GM13976 (cell line): ENCODE results near the gene CHP2.
"Not testable (repeated sequence)": the region's sequence is repeated elsewhere in the genome, so short reads cannot be mapped to it uniquely, and the experiment has no call there.

Experiments
- DNase-seq: peaks from one replicate; pipeline ENCODE4 v3.0.0; 2012; ENCODE audit warnings: low spot score
- in situ Hi-C: fragments of 300-500 bp; cut with MboI; formaldehyde crosslinking; loops from one replicate; pipeline ENCODE4 v1.12.0; 2022; ENCODE audit warnings: low sequenced_read_pairs, mixed read lengths, inconsistent platforms; ENCODE audit not compliant: unreplicated experiment
- TF ChIP-seq, protein P1 (sequence below): IDR thresholded peaks from 2 replicates; pipeline ENCODE4 v1.5.1; 2012; ENCODE audit warnings: borderline replicate concordance, mild to moderate bottlenecking; ENCODE audit not compliant: insufficient read depth; ENCODE audit errors: extremely low read depth, missing control alignments, control extremely low read depth

CHP2 gene

DNA sequence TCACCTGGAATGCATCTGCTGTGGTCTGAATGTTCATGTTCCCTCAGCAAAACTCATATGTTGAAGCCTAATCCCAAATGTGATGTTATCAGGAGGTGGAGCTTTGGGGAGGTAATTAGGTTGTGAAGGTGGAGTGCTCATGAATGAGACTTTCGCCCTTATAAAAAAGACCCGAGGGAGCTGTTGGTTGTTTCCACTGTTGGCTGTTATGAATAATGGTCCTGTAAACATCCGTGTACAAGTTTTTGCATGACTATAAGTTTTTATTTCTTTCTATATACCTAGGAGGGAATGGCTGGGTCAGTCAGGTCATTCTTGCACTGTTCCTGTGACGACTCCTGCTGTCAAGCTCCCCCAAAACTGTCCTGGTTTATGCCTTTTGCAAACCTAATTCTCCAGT, 9.6 kb upstream of the CHP2 start:
- TF ChIP-seq, protein P1, sequence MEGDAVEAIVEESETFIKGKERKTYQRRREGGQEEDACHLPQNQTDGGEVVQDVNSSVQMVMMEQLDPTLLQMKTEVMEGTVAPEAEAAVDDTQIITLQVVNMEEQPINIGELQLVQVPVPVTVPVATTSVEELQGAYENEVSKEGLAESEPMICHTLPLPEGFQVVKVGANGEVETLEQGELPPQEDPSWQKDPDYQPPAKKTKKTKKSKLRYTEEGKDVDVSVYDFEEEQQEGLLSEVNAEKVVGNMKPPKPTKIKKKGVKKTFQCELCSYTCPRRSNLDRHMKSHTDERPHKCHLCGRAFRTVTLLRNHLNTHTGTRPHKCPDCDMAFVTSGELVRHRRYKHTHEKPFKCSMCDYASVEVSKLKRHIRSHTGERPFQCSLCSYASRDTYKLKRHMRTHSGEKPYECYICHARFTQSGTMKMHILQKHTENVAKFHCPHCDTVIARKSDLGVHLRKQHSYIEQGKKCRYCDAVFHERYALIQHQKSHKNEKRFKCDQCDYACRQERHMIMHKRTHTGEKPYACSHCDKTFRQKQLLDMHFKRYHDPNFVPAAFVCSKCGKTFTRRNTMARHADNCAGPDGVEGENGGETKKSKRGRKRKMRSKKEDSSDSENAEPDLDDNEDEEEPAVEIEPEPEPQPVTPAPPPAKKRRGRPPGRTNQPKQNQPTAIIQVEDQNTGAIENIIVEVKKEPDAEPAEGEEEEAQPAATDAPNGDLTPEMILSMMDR = no peak
- no peak for DNase-seq
- in situ Hi-C loops = no loop called here

DNA sequence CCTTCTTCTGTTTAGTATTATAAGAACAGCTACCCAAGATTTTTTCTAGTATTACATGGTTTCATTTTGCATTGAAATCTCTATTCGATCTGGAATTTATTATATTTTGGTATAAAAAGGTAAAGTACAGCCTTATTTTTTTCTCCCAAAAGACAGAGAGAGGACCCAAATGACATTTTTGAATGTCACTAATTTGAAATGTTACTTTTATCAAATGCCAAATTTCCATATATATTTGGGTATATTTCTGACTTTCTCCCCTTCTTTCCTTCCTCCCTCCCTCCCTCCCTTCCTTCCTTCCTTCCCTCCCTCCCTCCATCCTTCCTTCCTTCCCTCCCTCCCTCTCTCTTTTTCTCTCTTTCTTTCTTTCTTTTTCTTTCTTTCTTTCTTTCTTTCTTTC, 6.2 kb upstream of the CHP2 start:
- no peak for DNase-seq
- in situ Hi-C loops = no loop called here
- TF ChIP-seq, protein P1 = no peak

DNA sequence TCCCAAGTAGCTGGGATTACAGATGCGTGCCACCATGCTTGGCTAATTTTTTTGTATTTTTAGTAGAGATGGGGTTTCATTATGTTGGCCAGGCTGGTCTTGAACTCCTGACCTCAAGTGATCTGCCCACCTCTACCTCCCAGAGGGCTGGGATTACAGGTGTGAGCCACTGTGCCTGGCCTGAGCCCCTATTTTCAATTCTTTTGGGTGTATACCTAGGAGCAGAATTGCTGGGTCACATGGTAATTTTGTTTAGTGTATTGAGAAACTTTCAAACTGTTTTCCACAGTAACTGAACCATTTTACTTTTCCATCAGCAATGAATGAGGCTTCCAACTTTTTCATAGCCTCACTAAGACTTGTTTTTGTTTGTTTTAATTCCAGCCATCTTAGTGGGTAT, 3.8 kb upstream of the CHP2 start:
- DNase-seq = not testable (repeated sequence)

DNA sequence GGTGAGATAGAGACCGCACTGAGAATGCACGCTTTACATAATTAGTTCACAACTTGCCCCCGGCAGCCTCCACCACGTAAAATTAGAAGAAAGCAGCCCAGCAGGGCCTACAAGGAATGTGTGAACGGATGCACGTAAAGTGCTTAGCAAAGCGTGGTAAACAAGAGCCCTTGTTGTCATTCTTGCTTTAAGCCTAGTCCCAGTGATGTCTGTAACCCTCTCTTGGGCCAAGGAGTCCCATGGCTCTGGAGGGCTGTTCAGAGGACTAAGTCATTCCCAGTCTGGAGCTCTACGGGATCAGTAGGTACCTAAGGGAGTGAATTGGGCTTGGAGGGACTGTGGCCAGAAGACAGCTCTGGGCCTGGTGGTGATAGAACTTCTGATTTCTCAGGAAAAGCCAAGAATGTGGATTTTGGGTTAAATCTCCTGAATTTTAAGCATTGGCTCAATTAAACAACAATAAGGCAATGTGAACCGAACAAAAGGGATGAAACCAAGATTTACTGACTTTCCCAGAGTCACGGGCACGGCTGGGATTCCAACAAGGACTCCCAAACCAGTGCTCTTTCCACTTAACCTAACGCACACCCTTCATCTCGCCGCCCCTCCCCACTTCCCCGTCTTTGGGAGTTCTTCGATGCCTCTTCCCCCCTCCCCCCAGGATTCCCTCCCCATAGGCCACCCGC, 775 bp upstream of the CHP2 start:
- TF ChIP-seq, protein P1 = no peak
- in situ Hi-C loops = no loop called here
- DNase-seq = no peak

More for the DNA sequence above, 3.8 kb upstream of the CHP2 start:
- in situ Hi-C loops = not testable (repeated sequence)

DNA sequence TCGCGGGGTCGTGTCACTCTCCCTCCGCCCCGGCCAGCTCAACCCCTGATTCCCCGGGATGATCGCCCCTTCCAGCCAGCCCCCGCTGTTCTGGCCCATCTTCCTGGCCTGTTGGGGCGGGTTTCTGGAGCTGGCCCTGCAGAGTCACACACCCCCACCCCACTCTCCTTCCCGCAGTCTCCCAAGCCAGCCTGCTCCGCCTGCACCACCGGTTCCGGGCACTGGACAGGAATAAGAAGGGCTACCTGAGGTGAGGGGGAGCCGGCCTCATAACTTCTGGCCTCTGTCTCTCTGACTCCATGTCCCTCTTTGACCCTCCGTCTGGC, 621 bp downstream of the CHP2 start:
- in situ Hi-C loops = no loop called here

DNA sequence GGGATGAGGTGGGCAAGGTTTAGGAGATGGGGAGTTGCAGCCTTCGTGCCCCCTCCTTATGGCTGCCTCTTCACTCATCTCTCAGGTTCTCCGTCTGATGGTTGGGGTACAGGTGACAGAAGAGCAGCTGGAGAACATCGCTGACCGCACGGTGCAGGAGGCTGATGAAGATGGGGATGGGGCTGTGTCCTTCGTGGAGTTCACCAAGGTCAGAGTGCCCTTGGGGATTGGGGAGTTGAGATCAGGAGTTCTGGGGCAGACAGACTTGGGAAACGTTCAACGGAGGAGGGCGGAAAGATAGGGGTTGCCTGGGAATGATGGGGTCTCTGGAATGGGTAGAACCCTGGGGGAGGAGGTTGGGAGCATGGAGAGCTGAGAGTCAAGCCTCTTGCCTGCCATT, 2.3 kb downstream of the CHP2 start:
- DNase-seq = no peak
- in situ Hi-C loops = no loop called here
- TF ChIP-seq, protein P1 = no peak

More for the DNA sequence above, 621 bp downstream of the CHP2 start:
- TF ChIP-seq, protein P1 = no peak
- no peak for DNase-seq

DNA sequence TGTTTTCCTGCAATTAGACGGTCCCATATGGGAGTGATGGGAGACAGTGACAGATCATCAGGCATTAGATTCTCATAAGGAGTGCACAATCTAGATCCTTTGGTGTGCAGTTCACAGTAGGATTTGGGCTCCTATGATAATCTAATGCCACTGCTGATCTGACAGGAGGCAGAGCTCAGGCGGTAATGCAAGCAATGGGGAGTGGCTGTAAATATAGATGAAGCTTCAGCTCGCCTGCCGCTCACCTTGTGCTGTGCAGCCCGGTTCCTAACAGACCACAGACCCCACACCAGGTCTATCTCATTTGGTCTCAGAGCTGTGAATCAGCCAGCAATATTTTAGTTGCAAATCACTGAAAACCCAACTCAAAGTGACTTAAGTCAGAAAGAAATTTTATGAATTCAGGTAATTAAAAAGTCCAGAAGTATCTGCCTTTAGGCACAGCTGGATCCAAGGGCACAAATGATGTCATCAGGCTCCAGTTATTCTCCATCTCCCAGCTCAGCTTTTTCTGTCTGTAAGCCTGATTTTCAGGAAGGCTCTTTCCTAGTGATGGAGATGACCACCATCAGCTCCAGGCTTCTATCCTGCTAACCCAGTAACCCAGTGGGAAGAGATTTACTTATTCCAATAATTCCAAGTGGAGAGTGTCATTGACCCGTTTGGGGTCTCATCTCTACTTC, 3.3 kb downstream of the CHP2 start:
- DNase-seq = no peak
- TF ChIP-seq, protein P1 = no peak
- in situ Hi-C loops = no loop called here
